ENCODE results near the gene NOVA1. TPM values are rescaled to one million over a fixed set of nuclear protein-coding genes. Genes with fewer than 3 reads are reported as not detected.

Gene NOVA1
- total and polyA plus RNA-seq, 12 donors, result 1.3 to 8.9 (median 3.4) TPM

DNA sequence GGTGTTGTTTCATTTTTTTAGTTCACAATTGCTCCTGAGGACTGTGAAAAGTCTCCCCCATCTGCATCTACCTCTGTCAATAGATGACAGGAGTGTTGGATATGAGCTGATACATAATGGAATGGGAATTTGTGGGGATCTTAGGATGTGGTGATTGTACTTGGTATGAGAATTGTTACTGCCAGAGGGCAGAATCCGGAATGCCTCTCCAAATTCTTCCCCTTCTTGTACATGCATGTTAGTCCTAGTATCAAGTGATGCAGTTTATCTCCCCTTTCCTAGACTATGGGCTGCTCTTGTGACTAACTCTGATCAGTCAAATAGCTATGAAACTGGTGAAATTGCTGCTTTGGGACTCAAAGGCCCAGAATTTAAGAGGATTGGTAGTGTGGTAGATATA, 24.8 kb upstream of the NOVA1 start:
- Histone ChIP-seq H3K27me3 (no peaks in the 10 kb centered on the region), H3K36me3 (no peaks in the 10 kb centered on the region), H3K9me3 (peaks cover 0 to 7% (median 0%) of the 10 kb centered on the region in 11 donors), H3K4me1 (no peaks in the 10 kb centered on the region), H3K27ac (no peak overlapping the region), H3K4me3 (no peak overlapping the region)
- 79 to 83% methylated on average over 1 of the region's 1 CpG for WGBS, 2 donors
- TF ChIP-seq CTCF (IDR thresholded peaks at IDR 0.05), result no peak
- DNase-seq (no peak), ATAC-seq (no peak)
- intact Hi-C loops (cut with DNase I), result no loop called here

- Histone ChIP-seq H3K9me3 (peaks cover 0 to 3% (median 0%) of the 10 kb centered on the region in 11 donors), H3K27ac (no peak overlapping the region), H3K36me3 (no peaks in the 10 kb centered on the region), H3K4me1 (no peaks in the 10 kb centered on the region), H3K27me3 (no peaks in the 10 kb centered on the region), H3K4me3 (no peak overlapping the region)
- 82 to 84% methylated on average over 2 of the region's 2 CpGs for WGBS, 2 donors
- ATAC-seq (no peak), DNase-seq (no peak)
- no peak for TF ChIP-seq CTCF (IDR thresholded peaks at IDR 0.05)
- intact Hi-C loops (cut with DNase I), result no loop called here
Measured at GRCh38 chr14:26621807-26622560, 24.2 kb upstream of the NOVA1 start.

DNA sequence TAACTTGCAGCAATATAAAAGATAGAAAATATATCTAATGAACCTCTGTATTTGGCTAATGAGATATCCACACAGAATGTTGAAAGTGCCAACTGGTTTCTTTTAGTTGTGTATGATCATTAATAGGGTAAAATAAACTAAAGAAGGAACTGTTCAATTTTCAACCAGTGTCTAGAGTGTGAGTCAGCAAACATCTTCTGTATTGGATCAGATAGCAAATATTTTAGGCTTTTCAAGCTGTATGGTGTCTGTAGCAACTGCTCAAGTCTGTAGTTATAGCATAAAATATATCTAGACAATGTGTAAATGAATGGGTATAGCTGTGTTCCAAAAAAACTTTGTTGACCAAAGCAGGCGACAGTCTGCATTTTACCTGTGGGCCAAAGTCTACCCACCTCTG, 23.5 kb upstream of the NOVA1 start:
- no peak overlapping the region for H3K27ac ChIP-seq
- H3K36me3 ChIP-seq, result no peaks in the 10 kb centered on the region
- no peaks in the 10 kb centered on the region for H3K4me1 ChIP-seq
- intact Hi-C loops (cut with DNase I), result no loop called here
- TF ChIP-seq CTCF (IDR thresholded peaks at IDR 0.05), result no peak
- WGBS, 2 donors, result 97 to 100% methylated on average over 1 of the region's 1 CpG
- H3K4me3 ChIP-seq, result no peak overlapping the region
- no peaks in the 10 kb centered on the region for H3K27me3 ChIP-seq
- DNase-seq (no peak), ATAC-seq (no peak)
- H3K9me3 ChIP-seq, result peaks cover 0 to 5% (median 0%) of the 10 kb centered on the region in 11 donors

DNA sequence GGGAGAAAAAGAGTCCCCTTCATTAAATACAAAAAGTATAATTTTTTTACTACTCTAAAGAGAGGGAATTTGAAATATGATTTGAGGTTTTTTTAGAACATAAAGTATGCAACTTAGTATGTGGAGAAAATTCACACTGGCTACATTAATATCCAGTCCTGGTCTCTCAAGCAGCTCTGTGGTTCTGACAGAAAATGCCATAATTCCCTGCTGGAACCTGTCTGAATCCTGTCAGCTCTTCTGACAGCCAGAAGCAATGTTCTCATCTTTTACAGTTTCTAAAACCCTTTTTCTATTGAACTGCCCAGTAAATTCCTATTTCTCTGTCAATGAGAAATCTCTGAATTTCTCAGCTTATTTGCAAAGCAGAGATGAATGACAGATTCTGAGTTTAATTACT, 13.4 kb upstream of the NOVA1 start:
- TF ChIP-seq CTCF (IDR thresholded peaks at IDR 0.05), result no peak

More for the DNA sequence above, 13.4 kb upstream of the NOVA1 start:
- no peaks in the 10 kb centered on the region for H3K36me3 ChIP-seq
- intact Hi-C loops (cut with DNase I), result no loop called here
- peaks cover 0 to 16% (median 4%) of the 10 kb centered on the region in 11 donors for H3K9me3 ChIP-seq
- no peaks in the 10 kb centered on the region for H3K4me1 ChIP-seq
- no peaks in the 10 kb centered on the region for H3K27me3 ChIP-seq
- DNase-seq (no peak), ATAC-seq (no peak)
- H3K4me3 ChIP-seq, result no peak overlapping the region
- H3K27ac ChIP-seq, result no peak overlapping the region
